K562 (cell line): Measurements from ENCODE around the gene HDAC3. TPM values are rescaled to one million over a fixed set of nuclear protein-coding genes. Genes with fewer than 3 reads are reported as not detected.

Experiments
- FUS ChIP-seq: fragments of 200-400 bp; formaldehyde crosslinking; optimal IDR thresholded peaks from 2 replicates; pipeline ENCODE3; 2017; ENCODE audit warnings: low read depth, low read length
- KDM4B ChIP-seq, 2 experiments: fragments of 450-650 bp in 1 of 2; sonication (generic) in 1 of 2; IDR thresholded peaks; 2 replicates each; pipeline ENCODE4 v1.6.1; 2016 to 2017; ENCODE audit warnings: borderline replicate concordance in 2 of 2, antibody characterized with exemption in 1 of 2, low read depth in 1 of 2, mild to moderate bottlenecking in 1 of 2
- NFIX ChIP-seq: fragments of 250-450 bp; sonication (Bioruptor Pico); IDR thresholded peaks from 2 replicates; pipeline ENCODE4 v1.4.0; 2020; ENCODE audit warnings: low read depth, mild to moderate bottlenecking, moderate library complexity
- POLR2G ChIP-seq: fragments of 200-400 bp; formaldehyde crosslinking; IDR thresholded peaks from 2 replicates; pipeline ENCODE4 v1.6.1; 2017; ENCODE audit warnings: low read depth, mild to moderate bottlenecking, antibody characterized with exemption, low read length, moderate library complexity
- RAD51 ChIP-seq: fragments of 450-650 bp; IDR thresholded peaks from 2 replicates; pipeline ENCODE4 v1.7.1; 2016; ENCODE audit warnings: low read depth, mild to moderate bottlenecking, borderline replicate concordance
- polyA plus RNA-seq, 8 experiments: library from polyadenylated mRNA; depleted of rRNA in 4 of 8; stranded (reverse) in 5 of 8; unstranded in 3 of 8; fragments of >200 nt; fragmentation: Nextera tagmentation in 2 of 8; fragmentation: Illumina TruSeq in 1 of 8; extraction: Ambion mirVana in 2 of 8; extraction: Trizol in 1 of 8; gene quantifications; 2 replicates each; pipeline versions ENCODE4 v1.2.1 to v1.2.3, GENCODE V29; 2011 to 2014; ENCODE audit warnings: inconsistent platforms in 1 of 8, missing spikeins in 1 of 8
- total RNA-seq, 7 experiments: library from RNA; depleted of rRNA in 6 of 7; stranded (reverse); fragments of >200 nt in 6 of 7; fragmentation: Illumina TruSeq in 2 of 7; extraction: Trizol in 2 of 7; gene quantifications; 2 replicates each; pipeline versions ENCODE4 v1.2.1 to v1.2.3, GENCODE V29; 2011 to 2021; ENCODE audit warnings: low replicate concordance in 1 of 7
- TF ChIP-seq, protein P1 (sequence below): fragments of 450-650 bp; IDR thresholded peaks from 2 replicates; pipeline ENCODE4 v1.6.1; 2016; ENCODE audit warnings: low read depth

Gene HDAC3
- total and polyA plus RNA-seq, 9 of the 15 experiments (the other 6 are each of a cell fraction or from before 2014, with no cell fraction given): 89.7 to 191 (median 119) TPM

DNA sequence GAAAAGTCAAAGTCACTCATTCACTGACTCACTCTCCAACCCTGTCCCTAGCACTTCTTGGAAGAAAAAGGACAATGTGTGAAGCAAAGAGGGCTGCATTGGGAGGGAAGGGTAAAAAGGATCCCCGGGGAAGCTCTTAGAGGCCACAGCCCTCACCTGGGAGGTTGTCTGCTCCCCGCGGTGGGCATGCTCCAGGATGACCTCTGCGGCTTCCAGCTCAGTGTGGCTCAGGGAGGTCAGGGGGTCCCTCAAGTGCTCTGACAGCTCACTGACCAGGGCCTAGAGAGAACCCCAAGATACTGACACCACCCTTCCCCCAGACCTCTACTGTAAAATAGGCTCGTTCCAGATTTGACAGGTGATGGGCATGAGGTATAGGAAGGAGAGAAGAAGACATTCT lies 10.6 kb upstream of the HDAC3 start (continued):
- TF ChIP-seq, protein P1, sequence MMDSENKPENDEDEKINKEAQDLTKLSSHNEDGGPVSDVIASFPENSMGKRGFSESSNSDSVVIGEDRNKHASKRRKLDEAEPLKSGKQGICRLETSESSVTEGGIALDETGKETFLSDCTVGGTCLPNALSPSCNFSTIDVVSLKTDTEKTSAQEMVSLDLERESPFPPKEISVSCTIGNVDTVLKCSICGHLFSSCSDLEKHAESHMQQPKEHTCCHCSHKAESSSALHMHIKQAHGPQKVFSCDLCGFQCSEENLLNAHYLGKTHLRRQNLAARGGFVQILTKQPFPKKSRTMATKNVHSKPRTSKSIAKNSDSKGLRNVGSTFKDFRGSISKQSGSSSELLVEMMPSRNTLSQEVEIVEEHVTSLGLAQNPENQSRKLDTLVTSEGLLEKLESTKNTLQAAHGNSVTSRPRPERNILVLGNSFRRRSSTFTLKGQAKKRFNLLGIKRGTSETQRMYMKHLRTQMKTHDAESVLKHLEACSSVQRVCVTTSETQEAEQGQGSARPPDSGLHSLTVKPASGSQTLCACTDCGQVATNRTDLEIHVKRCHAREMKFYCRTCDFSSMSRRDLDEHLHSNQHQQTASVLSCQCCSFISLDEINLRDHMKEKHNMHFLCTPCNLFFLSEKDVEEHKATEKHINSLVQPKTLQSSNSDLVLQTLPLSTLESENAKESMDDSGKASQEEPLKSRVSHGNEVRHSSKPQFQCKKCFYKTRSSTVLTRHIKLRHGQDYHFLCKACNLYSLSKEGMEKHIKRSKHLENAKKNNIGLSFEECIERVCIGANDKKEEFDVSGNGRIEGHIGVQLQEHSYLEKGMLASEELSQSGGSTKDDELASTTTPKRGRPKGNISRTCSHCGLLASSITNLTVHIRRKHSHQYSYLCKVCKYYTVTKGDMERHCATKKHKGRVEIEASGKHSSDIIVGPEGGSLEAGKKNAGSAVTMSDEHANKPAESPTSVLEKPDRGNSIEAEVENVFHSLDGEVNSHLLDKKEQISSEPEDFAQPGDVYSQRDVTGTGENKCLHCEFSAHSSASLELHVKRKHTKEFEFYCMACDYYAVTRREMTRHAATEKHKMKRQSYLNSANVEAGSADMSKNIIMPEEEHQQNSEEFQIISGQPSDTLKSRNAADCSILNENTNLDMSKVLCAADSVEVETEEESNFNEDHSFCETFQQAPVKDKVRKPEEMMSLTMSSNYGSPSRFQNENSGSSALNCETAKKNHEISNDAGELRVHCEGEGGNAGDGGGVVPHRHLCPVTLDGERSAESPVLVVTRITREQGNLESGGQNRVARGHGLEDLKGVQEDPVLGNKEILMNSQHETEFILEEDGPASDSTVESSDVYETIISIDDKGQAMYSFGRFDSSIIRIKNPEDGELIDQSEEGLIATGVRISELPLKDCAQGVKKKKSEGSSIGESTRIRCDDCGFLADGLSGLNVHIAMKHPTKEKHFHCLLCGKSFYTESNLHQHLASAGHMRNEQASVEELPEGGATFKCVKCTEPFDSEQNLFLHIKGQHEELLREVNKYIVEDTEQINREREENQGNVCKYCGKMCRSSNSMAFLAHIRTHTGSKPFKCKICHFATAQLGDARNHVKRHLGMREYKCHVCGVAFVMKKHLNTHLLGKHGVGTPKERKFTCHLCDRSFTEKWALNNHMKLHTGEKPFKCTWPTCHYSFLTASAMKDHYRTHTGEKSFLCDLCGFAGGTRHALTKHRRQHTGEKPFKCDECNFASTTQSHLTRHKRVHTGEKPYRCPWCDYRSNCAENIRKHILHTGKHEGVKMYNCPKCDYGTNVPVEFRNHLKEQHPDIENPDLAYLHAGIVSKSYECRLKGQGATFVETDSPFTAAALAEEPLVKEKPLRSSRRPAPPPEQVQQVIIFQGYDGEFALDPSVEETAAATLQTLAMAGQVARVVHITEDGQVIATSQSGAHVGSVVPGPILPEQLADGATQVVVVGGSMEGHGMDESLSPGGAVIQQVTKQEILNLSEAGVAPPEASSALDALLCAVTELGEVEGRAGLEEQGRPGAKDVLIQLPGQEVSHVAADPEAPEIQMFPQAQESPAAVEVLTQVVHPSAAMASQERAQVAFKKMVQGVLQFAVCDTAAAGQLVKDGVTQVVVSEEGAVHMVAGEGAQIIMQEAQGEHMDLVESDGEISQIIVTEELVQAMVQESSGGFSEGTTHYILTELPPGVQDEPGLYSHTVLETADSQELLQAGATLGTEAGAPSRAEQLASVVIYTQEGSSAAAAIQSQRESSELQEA: no peak
- TF ChIP-seq KDM4B (IDR thresholded peaks at IDR 0.05; ENCODE audit: borderline replicate concordance in 2 of 2, low read depth in 1 of 2) (no peak), FUS (no peak), RAD51 (no peak), NFIX (CRISPR knock-in tag) (no peak), POLR2G (no peak)
